Neural cell (in vitro differentiated cells): Measurements from ENCODE around the gene MOB3A. TPM values are rescaled to one million over a fixed set of nuclear protein-coding genes. Genes with fewer than 3 reads are reported as not detected.

Experiments
- H2AFZ ChIP-seq: fragments of 200-600, 300-800 bp; sonication (generic), shearing (Covaris generic); 2 replicates; pipeline ENCODE4 v1.6.0; 2014; ENCODE audit warnings: low read depth, mild to moderate bottlenecking, antibody characterized with exemption, low read length, moderate library complexity
- H3F3A ChIP-seq: fragments of 200-600 bp; shearing (Covaris generic); 2 replicates; pipeline ENCODE4 v1.6.1; 2016; ENCODE audit warnings: mild to moderate bottlenecking, moderate library complexity, mixed read lengths, antibody characterized with exemption, low read length; ENCODE audit not compliant: insufficient read depth, poor library complexity, severe bottlenecking
- H3K27ac ChIP-seq: fragments of 200-600, 300-800 bp; sonication (generic), shearing (Covaris generic); 2 replicates; pipeline ENCODE4 v1.5.1; 2014; ENCODE audit warnings: mild to moderate bottlenecking, low read length, moderate library complexity
- H3K27me3 ChIP-seq: fragments of 300-800, 200-600 bp; sonication (generic), shearing (Covaris generic); 2 replicates; pipeline ENCODE4 v1.6.0; 2014; ENCODE audit warnings: mild to moderate bottlenecking, low read depth, low read length, moderate library complexity; ENCODE audit not compliant: insufficient read depth
- H3K36me3 ChIP-seq: fragments of 300-800, 200-600 bp; sonication (generic), shearing (Covaris generic); 2 replicates; pipeline ENCODE4 v1.5.1; 2014; ENCODE audit warnings: mild to moderate bottlenecking, antibody characterized with exemption, low read length, moderate library complexity; ENCODE audit not compliant: insufficient read depth
- H3K4me2 ChIP-seq: fragments of 300-800, 200-600 bp; sonication (generic), shearing (Covaris generic); 2 replicates; pipeline ENCODE4 v1.6.0; 2014; ENCODE audit warnings: mild to moderate bottlenecking, low read length
- H3K4me3 ChIP-seq: fragments of 300-800, 200-600 bp; sonication (generic), shearing (Covaris generic); 2 replicates; pipeline ENCODE4 v1.5.1; 2014; ENCODE audit warnings: mild to moderate bottlenecking, low read length, moderate library complexity
- H3K79me2 ChIP-seq: fragments of 200-600 bp; shearing (Covaris generic); replicated peaks from 2 replicates; pipeline ENCODE4 v1.6.0; 2014; ENCODE audit warnings: mild to moderate bottlenecking, low read length, moderate library complexity; ENCODE audit not compliant: insufficient read depth
- H3K9ac ChIP-seq: fragments of 300-800, 200-600 bp; sonication (generic), shearing (Covaris generic); 2 replicates; pipeline ENCODE4 v1.6.1; 2016; ENCODE audit warnings: mild to moderate bottlenecking, low read length, mixed read lengths
- H3K9me2 ChIP-seq: fragments of 200-600 bp; shearing (Covaris generic); 2 replicates; pipeline ENCODE4 v1.6.1; 2016; ENCODE audit warnings: mild to moderate bottlenecking, low read length, mixed read lengths; ENCODE audit not compliant: insufficient read depth
- H3K9me3 ChIP-seq: fragments of 200-600, 300-800 bp; sonication (generic), shearing (Covaris generic); 2 replicates; pipeline ENCODE4 v1.6.1; 2016; ENCODE audit warnings: mild to moderate bottlenecking, mixed run types, low read length, moderate library complexity, mixed read lengths
- H4K20me1 ChIP-seq: fragments of 200-600 bp; shearing (Covaris generic); 2 replicates; pipeline ENCODE4 v1.6.1; 2016; ENCODE audit warnings: mild to moderate bottlenecking, mixed run types; ENCODE audit not compliant: insufficient read depth
- EP300 ChIP-seq: fragments of 450-650 bp; conservative IDR thresholded peaks from 2 replicates; pipeline ENCODE4 v1.6.1; 2014; ENCODE audit warnings: antibody characterized with exemption, mild to moderate bottlenecking, moderate library complexity; ENCODE audit not compliant: poor library complexity, severe bottlenecking
- EZH2 ChIP-seq: fragments of 200-600, 300-800 bp; shearing (Covaris generic), sonication (generic); IDR thresholded peaks from 2 replicates; pipeline ENCODE4 v1.6.1; 2014; ENCODE audit warnings: antibody characterized with exemption, low read length, borderline replicate concordance, mild to moderate bottlenecking; ENCODE audit not compliant: insufficient read depth, poor library complexity, severe bottlenecking
- MXI1 ChIP-seq: fragments of 450-650 bp; conservative IDR thresholded peaks from 2 replicates; pipeline ENCODE4 v1.6.1; 2014; ENCODE audit warnings: antibody characterized with exemption, mild to moderate bottlenecking; ENCODE audit not compliant: poor library complexity, severe bottlenecking
- POLR2AphosphoS5 ChIP-seq: IDR thresholded peaks from 2 replicates; pipeline ENCODE4 v1.6.1; 2012
- RAD21 ChIP-seq: fragments of 450-650 bp; conservative IDR thresholded peaks from 2 replicates; pipeline ENCODE4 v1.6.1; 2014; ENCODE audit warnings: antibody characterized with exemption, mild to moderate bottlenecking, moderate library complexity
- SMC3 ChIP-seq: fragments of 450-650 bp; conservative IDR thresholded peaks from 2 replicates; pipeline ENCODE4 v1.6.1; 2014; ENCODE audit warnings: antibody characterized with exemption, mild to moderate bottlenecking, moderate library complexity; ENCODE audit not compliant: poor library complexity
- TAF1 ChIP-seq: IDR thresholded peaks from 2 replicates; pipeline ENCODE4 v1.6.1; 2012; ENCODE audit warnings: low read depth
- polyA plus RNA-seq: library from polyadenylated mRNA; depleted of rRNA; stranded (reverse); fragments of >200 nt; gene quantifications from 2 replicates; pipeline ENCODE4 v1.2.3, GENCODE V29; 2014
- TF ChIP-seq, protein P1 (sequence below): fragments of 450-650 bp; IDR thresholded peaks from 2 replicates; pipeline ENCODE4 v1.5.1; 2014; ENCODE audit warnings: antibody characterized with exemption, mild to moderate bottlenecking, moderate library complexity; ENCODE audit not compliant: poor library complexity, severe bottlenecking
- TF ChIP-seq, protein P2 (sequence below): IDR thresholded peaks from 2 replicates; pipeline ENCODE4 v1.6.1; 2012; ENCODE audit warnings: borderline replicate concordance

MOB3A gene
- polyA plus RNA-seq, 1 donor from 2014 or later: 5.8 TPM

DNA sequence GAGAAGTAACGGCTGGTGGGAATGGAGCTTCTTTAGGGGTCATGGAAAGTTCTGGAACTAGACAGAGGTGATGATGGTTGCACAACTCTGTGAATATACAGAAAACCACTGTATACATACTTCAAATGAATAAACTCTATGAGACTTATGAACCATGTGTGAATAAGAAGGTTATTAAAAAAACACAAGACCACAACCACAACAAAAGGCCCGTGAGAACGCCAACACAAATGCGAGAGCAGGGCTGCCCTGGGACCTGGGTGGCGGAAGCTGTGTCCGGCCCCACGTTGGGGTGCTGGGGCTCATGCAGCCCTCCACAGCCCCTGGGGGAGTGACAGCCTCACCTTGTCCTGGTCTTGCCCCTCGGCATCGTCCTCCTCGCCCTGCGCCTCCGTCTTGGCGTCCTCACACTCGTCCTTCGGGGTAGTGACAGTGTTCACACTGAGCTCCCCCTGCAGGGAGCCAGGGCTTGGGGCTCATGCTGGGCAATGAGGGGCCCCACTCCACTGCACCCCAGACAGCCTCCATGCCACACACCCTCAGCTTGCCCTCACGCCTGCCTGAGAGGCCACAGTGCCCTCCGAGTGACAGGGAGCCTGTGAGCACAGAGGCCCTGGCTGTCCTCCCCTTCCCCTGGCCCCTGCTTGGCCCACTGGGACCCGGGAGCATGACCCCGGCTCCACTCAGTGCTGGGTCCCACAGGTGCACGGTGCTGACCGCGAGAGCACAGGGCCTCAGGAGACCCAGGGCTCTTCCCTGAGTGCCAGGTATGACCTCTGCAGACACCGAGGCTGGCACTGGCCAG lies 16.6 kb upstream of the MOB3A start:
- Histone ChIP-seq H3K79me2 (no peaks in the 10 kb centered on the region), H3K36me3 (no peaks in the 10 kb centered on the region), H3K9ac (no peak overlapping the region), H3K9me2 (no peaks in the 10 kb centered on the region), H3K4me2 (no peak overlapping the region), H2AFZ (no peak overlapping the region), H3K4me3 (no peak overlapping the region), H3F3A (no peaks in the 10 kb centered on the region), H3K27me3 (no peaks in the 10 kb centered on the region), H3K27ac (no peak overlapping the region), H4K20me1 (no peaks in the 10 kb centered on the region), H3K9me3 (no peaks in the 10 kb centered on the region)
- no peak for TF ChIP-seq MXI1
- TF ChIP-seq, protein P1, sequence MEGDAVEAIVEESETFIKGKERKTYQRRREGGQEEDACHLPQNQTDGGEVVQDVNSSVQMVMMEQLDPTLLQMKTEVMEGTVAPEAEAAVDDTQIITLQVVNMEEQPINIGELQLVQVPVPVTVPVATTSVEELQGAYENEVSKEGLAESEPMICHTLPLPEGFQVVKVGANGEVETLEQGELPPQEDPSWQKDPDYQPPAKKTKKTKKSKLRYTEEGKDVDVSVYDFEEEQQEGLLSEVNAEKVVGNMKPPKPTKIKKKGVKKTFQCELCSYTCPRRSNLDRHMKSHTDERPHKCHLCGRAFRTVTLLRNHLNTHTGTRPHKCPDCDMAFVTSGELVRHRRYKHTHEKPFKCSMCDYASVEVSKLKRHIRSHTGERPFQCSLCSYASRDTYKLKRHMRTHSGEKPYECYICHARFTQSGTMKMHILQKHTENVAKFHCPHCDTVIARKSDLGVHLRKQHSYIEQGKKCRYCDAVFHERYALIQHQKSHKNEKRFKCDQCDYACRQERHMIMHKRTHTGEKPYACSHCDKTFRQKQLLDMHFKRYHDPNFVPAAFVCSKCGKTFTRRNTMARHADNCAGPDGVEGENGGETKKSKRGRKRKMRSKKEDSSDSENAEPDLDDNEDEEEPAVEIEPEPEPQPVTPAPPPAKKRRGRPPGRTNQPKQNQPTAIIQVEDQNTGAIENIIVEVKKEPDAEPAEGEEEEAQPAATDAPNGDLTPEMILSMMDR: no peak
- no peak for TF ChIP-seq RAD21
- no peak for TF ChIP-seq EP300
- TF ChIP-seq, protein P2, sequence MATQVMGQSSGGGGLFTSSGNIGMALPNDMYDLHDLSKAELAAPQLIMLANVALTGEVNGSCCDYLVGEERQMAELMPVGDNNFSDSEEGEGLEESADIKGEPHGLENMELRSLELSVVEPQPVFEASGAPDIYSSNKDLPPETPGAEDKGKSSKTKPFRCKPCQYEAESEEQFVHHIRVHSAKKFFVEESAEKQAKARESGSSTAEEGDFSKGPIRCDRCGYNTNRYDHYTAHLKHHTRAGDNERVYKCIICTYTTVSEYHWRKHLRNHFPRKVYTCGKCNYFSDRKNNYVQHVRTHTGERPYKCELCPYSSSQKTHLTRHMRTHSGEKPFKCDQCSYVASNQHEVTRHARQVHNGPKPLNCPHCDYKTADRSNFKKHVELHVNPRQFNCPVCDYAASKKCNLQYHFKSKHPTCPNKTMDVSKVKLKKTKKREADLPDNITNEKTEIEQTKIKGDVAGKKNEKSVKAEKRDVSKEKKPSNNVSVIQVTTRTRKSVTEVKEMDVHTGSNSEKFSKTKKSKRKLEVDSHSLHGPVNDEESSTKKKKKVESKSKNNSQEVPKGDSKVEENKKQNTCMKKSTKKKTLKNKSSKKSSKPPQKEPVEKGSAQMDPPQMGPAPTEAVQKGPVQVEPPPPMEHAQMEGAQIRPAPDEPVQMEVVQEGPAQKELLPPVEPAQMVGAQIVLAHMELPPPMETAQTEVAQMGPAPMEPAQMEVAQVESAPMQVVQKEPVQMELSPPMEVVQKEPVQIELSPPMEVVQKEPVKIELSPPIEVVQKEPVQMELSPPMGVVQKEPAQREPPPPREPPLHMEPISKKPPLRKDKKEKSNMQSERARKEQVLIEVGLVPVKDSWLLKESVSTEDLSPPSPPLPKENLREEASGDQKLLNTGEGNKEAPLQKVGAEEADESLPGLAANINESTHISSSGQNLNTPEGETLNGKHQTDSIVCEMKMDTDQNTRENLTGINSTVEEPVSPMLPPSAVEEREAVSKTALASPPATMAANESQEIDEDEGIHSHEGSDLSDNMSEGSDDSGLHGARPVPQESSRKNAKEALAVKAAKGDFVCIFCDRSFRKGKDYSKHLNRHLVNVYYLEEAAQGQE: no peak
- TF ChIP-seq SMC3: no peak
- TF ChIP-seq POLR2AphosphoS5: no peak
- no peak for TF ChIP-seq EZH2
- no peak for TF ChIP-seq TAF1

DNA sequence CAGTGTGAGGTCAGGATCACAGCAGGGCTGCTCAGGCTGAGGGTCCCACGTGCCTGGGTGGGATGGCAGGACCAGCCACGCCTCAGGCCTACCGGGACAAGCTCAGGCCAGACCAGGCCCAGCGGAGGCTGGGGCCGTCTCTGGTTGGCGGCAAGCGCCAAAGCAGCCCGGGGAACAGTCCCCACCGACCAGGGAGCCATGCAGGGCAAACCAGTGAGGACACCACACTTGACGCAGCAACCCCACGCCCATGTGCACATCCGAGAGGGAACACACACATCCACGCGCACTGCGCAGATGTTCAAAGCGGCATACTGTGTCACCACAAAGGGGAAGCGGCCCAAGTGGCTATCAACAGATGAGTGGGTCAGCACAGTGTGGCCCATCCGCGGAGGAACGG lies 15.8 kb upstream of the MOB3A start:
- H2AFZ ChIP-seq: no peak overlapping the region
- H3K36me3 ChIP-seq: no peaks in the 10 kb centered on the region
- H3K9me2 ChIP-seq: no peaks in the 10 kb centered on the region
- no peak overlapping the region for H3K4me3 ChIP-seq
- TF ChIP-seq RAD21 (no peak), SMC3 (no peak), TAF1 (no peak), EZH2 (no peak), MXI1 (no peak), EP300 (no peak), POLR2AphosphoS5 (no peak)
- TF ChIP-seq, protein P1: no peak
- TF ChIP-seq, protein P2: no peak
- no peaks in the 10 kb centered on the region for H3K27me3 ChIP-seq
- H4K20me1 ChIP-seq: no peaks in the 10 kb centered on the region
- H3F3A ChIP-seq: no peaks in the 10 kb centered on the region
- no peaks in the 10 kb centered on the region for H3K79me2 ChIP-seq
- no peaks in the 10 kb centered on the region for H3K9me3 ChIP-seq
- H3K27ac ChIP-seq: no peak overlapping the region
- H3K9ac ChIP-seq: no peak overlapping the region
- no peak overlapping the region for H3K4me2 ChIP-seq
